ENCODE results near the gene IVNS1ABP. TPM values are rescaled to one million over a fixed set of nuclear protein-coding genes. Genes with fewer than 3 reads are reported as not detected.

IVNS1ABP gene
- total and polyA plus RNA-seq, 2 experiments from 2014 or later: 74.4 to 116 TPM

GRCh38 chr1:185351734-185352466 lies 34.9 kb upstream of the IVNS1ABP start:
- Histone ChIP-seq H3K27me3 (no peaks in the 10 kb centered on the region), H3K4me3 (no peak overlapping the region), H3K27ac (no peak overlapping the region), H3K79me2 (no peaks in the 10 kb centered on the region), H3K4me1 (ENCODE audit: insufficient read depth) (peaks cover 10% of the 10 kb centered on the region), H3K4me2 (no peak overlapping the region), H4K20me1 (ENCODE audit: insufficient read depth, poor library complexity, severe bottlenecking) (no peaks in the 10 kb centered on the region), H3K36me3 (replicated peaks; ENCODE audit: insufficient read depth, low read depth) (no peaks in the 10 kb centered on the region), H2AFZ (no peak overlapping the region), H3K9me2 (replicated peaks; ENCODE audit: insufficient read depth) (no peaks in the 10 kb centered on the region), H3K9me3 (ENCODE audit: low read depth) (no peaks in the 10 kb centered on the region)
- no peak for DNase-seq (ENCODE audit: low spot score)
- WGBS (ENCODE audit: low lambda C conversion rate, missing lambda C conversion rate): 89% methylated on average over 2 of the region's 2 CpGs
- TF ChIP-seq EZH2 (IDR thresholded peaks at IDR 0.05; ENCODE audit: borderline replicate concordance): no peak
- no peak for TF ChIP-seq CTCF (IDR thresholded peaks at IDR 0.05; ENCODE audit: poor library complexity)
- no peak for TF ChIP-seq EZH2phosphoT487 (IDR thresholded peaks at IDR 0.05; ENCODE audit: low read depth, severe bottlenecking, unreplicated experiment)

DNA sequence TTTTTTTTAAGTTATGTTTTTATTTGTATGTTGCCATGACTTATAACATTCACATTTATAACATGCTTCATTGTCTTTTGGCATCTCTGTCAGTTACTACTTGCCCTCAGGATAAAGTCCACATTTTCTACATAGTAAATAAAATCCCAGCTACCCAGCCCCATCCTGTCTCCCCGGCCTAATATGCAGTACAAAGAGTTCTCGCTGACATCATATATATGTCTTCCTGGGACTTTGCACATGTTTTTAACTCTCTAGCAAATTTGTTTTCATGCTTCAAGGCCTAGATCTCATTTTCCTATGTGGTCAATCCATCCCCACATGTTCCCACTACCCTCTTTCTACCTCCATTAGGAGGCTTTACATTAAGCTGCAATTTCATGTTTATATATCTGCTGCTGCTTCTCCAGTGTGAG lies 33.0 kb upstream of the IVNS1ABP start:
- DNase-seq (ENCODE audit: low spot score): peak; percentile 37
- Histone ChIP-seq H3K4me3 (no peak overlapping the region), H3K4me2 (no peak overlapping the region), H3K9me2 (replicated peaks; ENCODE audit: insufficient read depth) (no peaks in the 10 kb centered on the region), H3K79me2 (no peaks in the 10 kb centered on the region), H2AFZ (peak overlapping the region; percentile 28), H3K27me3 (no peaks in the 10 kb centered on the region), H3K36me3 (replicated peaks; ENCODE audit: insufficient read depth, low read depth) (no peaks in the 10 kb centered on the region), H3K9me3 (ENCODE audit: low read depth) (no peaks in the 10 kb centered on the region), H3K27ac (peak overlapping the region; percentile 77), H3K4me1 (ENCODE audit: insufficient read depth) (peaks cover 10% of the 10 kb centered on the region), H4K20me1 (ENCODE audit: insufficient read depth, poor library complexity, severe bottlenecking) (no peaks in the 10 kb centered on the region)
- TF ChIP-seq EZH2 (IDR thresholded peaks at IDR 0.05; ENCODE audit: borderline replicate concordance) (no peak), CTCF (IDR thresholded peaks at IDR 0.05; ENCODE audit: poor library complexity) (no peak), EZH2phosphoT487 (IDR thresholded peaks at IDR 0.05; ENCODE audit: low read depth, severe bottlenecking, unreplicated experiment) (no peak)
- WGBS (ENCODE audit: low lambda C conversion rate, missing lambda C conversion rate): 56% methylated on average over 2 of the region's 2 CpGs

DNA sequence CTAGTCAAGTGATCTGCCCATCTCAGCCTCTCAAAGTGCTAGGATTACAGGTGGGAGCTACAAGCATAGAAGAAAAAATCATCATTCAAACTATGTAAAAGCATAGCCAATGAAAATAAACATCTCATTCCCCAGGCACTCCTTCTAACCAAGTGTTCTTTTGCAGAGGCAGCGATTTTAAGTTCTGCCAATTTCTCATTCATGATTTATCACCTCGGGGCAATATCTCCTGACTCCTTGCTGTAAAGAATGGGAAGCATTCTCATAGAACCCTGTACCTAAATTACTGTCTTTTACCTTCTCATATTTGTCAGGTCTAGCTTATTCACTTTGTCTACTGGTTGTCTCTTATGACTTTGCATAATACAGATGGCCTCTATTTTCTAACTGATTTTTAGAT lies 32.5 kb upstream of the IVNS1ABP start:
- 86% methylated on average over 2 of the region's 2 CpGs for WGBS (ENCODE audit: low lambda C conversion rate, missing lambda C conversion rate)
- no peak for DNase-seq (ENCODE audit: low spot score)

More for the DNA sequence above, 32.5 kb upstream of the IVNS1ABP start:
- Histone ChIP-seq H3K27me3 (no peaks in the 10 kb centered on the region), H3K9me3 (ENCODE audit: low read depth) (no peaks in the 10 kb centered on the region), H3K4me1 (ENCODE audit: insufficient read depth) (peaks cover 10% of the 10 kb centered on the region), H3K9me2 (replicated peaks; ENCODE audit: insufficient read depth) (no peaks in the 10 kb centered on the region), H3K36me3 (replicated peaks; ENCODE audit: insufficient read depth, low read depth) (no peaks in the 10 kb centered on the region), H2AFZ (no peak overlapping the region), H3K79me2 (no peaks in the 10 kb centered on the region), H4K20me1 (ENCODE audit: insufficient read depth, poor library complexity, severe bottlenecking) (no peaks in the 10 kb centered on the region), H3K27ac (peak overlapping the region; percentile 54), H3K4me3 (no peak overlapping the region), H3K4me2 (no peak overlapping the region)
- TF ChIP-seq EZH2phosphoT487 (IDR thresholded peaks at IDR 0.05; ENCODE audit: low read depth, severe bottlenecking, unreplicated experiment): no peak
- no peak for TF ChIP-seq CTCF (IDR thresholded peaks at IDR 0.05; ENCODE audit: poor library complexity)
- TF ChIP-seq EZH2 (IDR thresholded peaks at IDR 0.05; ENCODE audit: borderline replicate concordance): no peak

All from hepatocyte (in vitro differentiated cells).